WTC11 (cell line): Measurements from ENCODE around the gene EDA. TPM values are rescaled to one million over a fixed set of nuclear protein-coding genes. Genes with fewer than 3 reads are reported as not detected.

Experiments used
- ATAC-seq: fragments of 200-7000 bp; cut with Tn5 transposase; 2 replicates; pipeline ENCODE4 v1.10.0; 2021; ENCODE audit warnings: mild to moderate bottlenecking, moderate library complexity
- CTCF ChIA-PET: fragments of 300-600 bp; sonication (Branson Sonifier 250); formaldehyde crosslinking; loops from one replicate; lab custom pipeline; 2021; ENCODE audit warnings: antibody characterized with exemption; lab: Charles Lee
- POLR2A ChIA-PET: fragments of 350-600 bp; sonication (Branson Sonifier 250); formaldehyde crosslinking; loops from one replicate; lab custom pipeline; 2021; ENCODE audit warnings: antibody characterized with exemption; lab: Charles Lee
- DNase-seq: peaks from one replicate; pipeline ENCODE4 v3.0.0; 2021; ENCODE audit warnings: low spot score
- H3K27ac Mint-ChIP-seq: 2 replicates; pipeline ENCODE4 v1.8.0; 2021; ENCODE audit warnings: mixed read lengths
- H3K27me3 Mint-ChIP-seq: 2 replicates; pipeline ENCODE4 v1.8.0; 2021; ENCODE audit warnings: low read depth, mild to moderate bottlenecking, moderate library complexity, mixed read lengths
- H3K36me3 Mint-ChIP-seq: 2 replicates; pipeline ENCODE4 v1.8.0; 2021; ENCODE audit warnings: mixed read lengths
- H3K4me1 Mint-ChIP-seq: 2 replicates; pipeline ENCODE4 v1.8.0; 2022; ENCODE audit warnings: mixed read lengths
- H3K4me3 Mint-ChIP-seq: 2 replicates; pipeline ENCODE4 v1.8.0; 2021; ENCODE audit warnings: mild to moderate bottlenecking, moderate library complexity, mixed read lengths
- H3K9me3 Mint-ChIP-seq: 2 replicates; pipeline ENCODE4 v1.8.0; 2021; ENCODE audit warnings: mixed read lengths
- CREB1 ChIP-seq: sonication (generic); formaldehyde crosslinking; IDR thresholded peaks from 2 replicates; pipeline ENCODE4 v1.8.0; 2023; ENCODE audit warnings: mild to moderate bottlenecking, missing genetic modification reagents
- ERG ChIP-seq: fragments of 250-450 bp; sonication (Bioruptor Pico); IDR thresholded peaks from 2 replicates; pipeline ENCODE4 v1.8.0; 2021; ENCODE audit warnings: mild to moderate bottlenecking
- ESRRA ChIP-seq: sonication (generic); formaldehyde crosslinking; IDR thresholded peaks from 2 replicates; pipeline ENCODE4 v1.8.1; 2022; ENCODE audit warnings: mild to moderate bottlenecking, missing genetic modification reagents, borderline replicate concordance
- FOXK1 ChIP-seq: sonication (generic); formaldehyde crosslinking; IDR thresholded peaks from 2 replicates; pipeline ENCODE4 v1.8.0; 2022; ENCODE audit warnings: mild to moderate bottlenecking, moderate library complexity, missing genetic modification reagents
- JAZF1 ChIP-seq: fragments of 250-450 bp; sonication (Bioruptor Pico); IDR thresholded peaks from 2 replicates; pipeline ENCODE4 v1.9.0; 2021; ENCODE audit warnings: moderate library complexity, mild to moderate bottlenecking, inconsistent platforms
- JUN ChIP-seq: sonication (generic); formaldehyde crosslinking; IDR thresholded peaks from 2 replicates; pipeline ENCODE4 v1.8.0; 2023; ENCODE audit warnings: mild to moderate bottlenecking, missing genetic modification reagents
- PRDM15 ChIP-seq: sonication (generic); formaldehyde crosslinking; IDR thresholded peaks from 2 replicates; pipeline ENCODE4 v1.8.0; 2022; ENCODE audit warnings: missing genetic modification reagents
- SMAD3 ChIP-seq: sonication (generic); formaldehyde crosslinking; IDR thresholded peaks from 2 replicates; pipeline ENCODE4 v1.8.0; 2022; ENCODE audit warnings: missing genetic modification reagents, mild to moderate bottlenecking, borderline replicate concordance
- TEAD1 ChIP-seq: sonication (generic); formaldehyde crosslinking; IDR thresholded peaks from 2 replicates; pipeline ENCODE4 v1.8.0; 2022; ENCODE audit warnings: mild to moderate bottlenecking, missing genetic modification reagents
- USF2 ChIP-seq: sonication (generic); formaldehyde crosslinking; IDR thresholded peaks from 2 replicates; pipeline ENCODE4 v1.8.1; 2023; ENCODE audit warnings: mild to moderate bottlenecking, missing genetic modification reagents, moderate library complexity
- ZBTB21 ChIP-seq: sonication (generic); formaldehyde crosslinking; IDR thresholded peaks from 2 replicates; pipeline ENCODE4 v1.8.1; 2023; ENCODE audit warnings: mild to moderate bottlenecking, missing genetic modification reagents, borderline replicate concordance
- ZNF121 ChIP-seq: sonication (generic); formaldehyde crosslinking; IDR thresholded peaks from 2 replicates; pipeline ENCODE4 v1.8.0; 2023; ENCODE audit warnings: missing genetic modification reagents
- ZNF138 ChIP-seq: sonication (generic); formaldehyde crosslinking; conservative IDR thresholded peaks from 2 replicates; pipeline ENCODE4 v1.8.1; 2022; ENCODE audit warnings: mild to moderate bottlenecking, moderate library complexity, missing genetic modification reagents
- ZNF281 ChIP-seq: sonication (generic); formaldehyde crosslinking; IDR thresholded peaks from 2 replicates; pipeline ENCODE4 v1.8.0; 2023; ENCODE audit warnings: mild to moderate bottlenecking, missing genetic modification reagents
- ZNF532 ChIP-seq: fragments of 250-450 bp; sonication (Bioruptor Pico); IDR thresholded peaks from 2 replicates; pipeline ENCODE4 v1.9.0; 2021; ENCODE audit warnings: mild to moderate bottlenecking, borderline replicate concordance
- ZNF671 ChIP-seq: fragments of 250-450 bp; sonication (Bioruptor Pico); IDR thresholded peaks from 2 replicates; pipeline ENCODE4 v1.8.0; 2021; ENCODE audit warnings: mild to moderate bottlenecking
- ZSCAN18 ChIP-seq: fragments of 250-450 bp; sonication (Bioruptor Pico); IDR thresholded peaks from 2 replicates; pipeline ENCODE4 v2.1.2; 2022; ENCODE audit warnings: mild to moderate bottlenecking, moderate library complexity
- total RNA-seq: library from RNA; stranded (reverse); gene quantifications from 3 replicates; pipeline ENCODE4 v1.2.3, GENCODE V29; 2021

Gene EDA
- total RNA-seq, 1 experiment from 2014 or later, result 15.1 TPM

GRCh38 chrX:69988955-69989394 lies 373.1 kb downstream of the EDA start (continued):
- TF ChIP-seq ERG (CRISPR knock-in tag) (no peak), JUN (CRISPR knock-in tag) (no peak), SMAD3 (CRISPR knock-in tag) (no peak), PRDM15 (CRISPR knock-in tag) (no peak)

GRCh38 chrX:69991685-69992084 lies 375.8 kb downstream of the EDA start:
- no peaks in the 10 kb centered on the region for H3K27me3 Mint-ChIP-seq
- peaks cover 8% of the 10 kb centered on the region; the same call in 1 of the 2 replicates for H3K36me3 Mint-ChIP-seq
- H3K27ac Mint-ChIP-seq, result no peak overlapping the region
- ChIA-PET CTCF (no interaction called here), POLR2A (no interaction called here)
- H3K9me3 Mint-ChIP-seq, result peaks cover 3% of the 10 kb centered on the region
- no peak for DNase-seq
- H3K4me1 Mint-ChIP-seq, result no peaks in the 10 kb centered on the region; the same call in 1 of the 2 replicates
- no peak overlapping the region for H3K4me3 Mint-ChIP-seq
- no peak for ATAC-seq
- TF ChIP-seq FOXK1 (CRISPR knock-in tag) (no peak), ESRRA (no peak), USF2 (no peak), ZNF671 (CRISPR knock-in tag) (no peak), TEAD1 (CRISPR knock-in tag) (no peak), ZNF138 (no peak), ZNF121 (no peak), ZSCAN18 (CRISPR knock-in tag) (no peak), PRDM15 (CRISPR knock-in tag) (no peak), ZNF281 (CRISPR knock-in tag) (no peak), ZNF532 (CRISPR knock-in tag) (no peak), CREB1 (CRISPR knock-in tag) (no peak), JAZF1 (CRISPR knock-in tag) (no peak), ZBTB21 (CRISPR knock-in tag) (no peak)
